ENCODE data around the gene P2RY11. TPM values are rescaled to one million over a fixed set of nuclear protein-coding genes. Genes with fewer than 3 reads are reported as not detected.

The P2RY11 gene
- total and polyA plus RNA-seq, 2 donors (not counting 1 experiment from before 2014, with no cell fraction given) = 25.8 to 27.1 TPM

DNA sequence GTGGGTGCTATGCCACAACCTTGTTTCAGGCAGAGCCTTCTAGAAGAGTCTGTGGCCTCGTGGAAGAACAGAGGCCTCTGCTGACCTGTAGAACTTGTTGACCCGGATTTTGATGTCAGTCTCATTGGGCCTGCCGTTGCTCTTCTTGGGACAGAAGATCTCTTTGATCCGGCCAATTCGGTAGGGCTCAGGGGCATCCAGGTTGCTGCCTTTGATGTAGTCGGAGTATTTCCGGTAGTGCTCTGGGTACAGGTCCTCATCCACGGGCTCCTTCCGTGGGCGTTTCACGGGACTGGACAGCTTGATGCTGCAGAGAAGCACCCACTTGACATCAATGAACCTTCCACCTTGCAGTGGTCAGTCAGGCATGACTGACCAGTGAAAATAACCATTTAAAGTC is 32.2 kb downstream of the P2RY11 start:
- TF ChIP-seq EZH2 (IDR thresholded peaks at IDR 0.05; ENCODE audit: borderline replicate concordance, insufficient read depth, low read depth, low read length, poor library complexity, severe bottlenecking) = no peak
- TF ChIP-seq, protein P1, sequence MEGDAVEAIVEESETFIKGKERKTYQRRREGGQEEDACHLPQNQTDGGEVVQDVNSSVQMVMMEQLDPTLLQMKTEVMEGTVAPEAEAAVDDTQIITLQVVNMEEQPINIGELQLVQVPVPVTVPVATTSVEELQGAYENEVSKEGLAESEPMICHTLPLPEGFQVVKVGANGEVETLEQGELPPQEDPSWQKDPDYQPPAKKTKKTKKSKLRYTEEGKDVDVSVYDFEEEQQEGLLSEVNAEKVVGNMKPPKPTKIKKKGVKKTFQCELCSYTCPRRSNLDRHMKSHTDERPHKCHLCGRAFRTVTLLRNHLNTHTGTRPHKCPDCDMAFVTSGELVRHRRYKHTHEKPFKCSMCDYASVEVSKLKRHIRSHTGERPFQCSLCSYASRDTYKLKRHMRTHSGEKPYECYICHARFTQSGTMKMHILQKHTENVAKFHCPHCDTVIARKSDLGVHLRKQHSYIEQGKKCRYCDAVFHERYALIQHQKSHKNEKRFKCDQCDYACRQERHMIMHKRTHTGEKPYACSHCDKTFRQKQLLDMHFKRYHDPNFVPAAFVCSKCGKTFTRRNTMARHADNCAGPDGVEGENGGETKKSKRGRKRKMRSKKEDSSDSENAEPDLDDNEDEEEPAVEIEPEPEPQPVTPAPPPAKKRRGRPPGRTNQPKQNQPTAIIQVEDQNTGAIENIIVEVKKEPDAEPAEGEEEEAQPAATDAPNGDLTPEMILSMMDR (IDR thresholded peaks at IDR 0.05) = no peak
- Mint-ChIP-seq H3K4me3 (no peak overlapping the region), H3K27ac (no peak overlapping the region), H3K4me1 (no peaks in the 10 kb centered on the region), H3K27me3 (no peaks in the 10 kb centered on the region), H3K9me3 (ENCODE audit: insufficient read depth) (no peaks in the 10 kb centered on the region)
- POLR2A ChIA-PET = no interaction called here
- Histone ChIP-seq H3K27me3 (replicated peaks in 1 of 4; ENCODE audit: control extremely low read depth in 1 of 4, control insufficient read depth in 3 of 4, insufficient read depth in 4 of 4, low read length in 3 of 4) (no peaks in the 10 kb centered on the region), H3K27ac (ENCODE audit: low read length in 2 of 2) (no peak overlapping the region), H4K20me1 (ENCODE audit: control insufficient read depth, insufficient read depth, low read length, poor library complexity, severe bottlenecking) (no peaks in the 10 kb centered on the region), H3K4me1 (ENCODE audit: control insufficient read depth in 2 of 2, insufficient read depth in 2 of 2, low read length in 2 of 2) (no peaks in the 10 kb centered on the region), H3K4me3 (ENCODE audit: control extremely low read depth in 1 of 5, extremely low read depth in 1 of 5, insufficient read depth in 1 of 5, low read depth in 2 of 5, low read length in 4 of 5) (no peak overlapping the region), H2AFZ (ENCODE audit: insufficient read depth, low read depth, low read length, poor library complexity, severe bottlenecking) (no peak overlapping the region), H3K4me2 (replicated peaks; ENCODE audit: low read depth, low read length, poor library complexity, severe bottlenecking) (no peak overlapping the region), H3K9ac (ENCODE audit: low read length) (no peak overlapping the region), H3K9me3 (ENCODE audit: control extremely low read depth in 1 of 3, control insufficient read depth in 2 of 3, insufficient read depth in 1 of 3, low read length in 2 of 3) (no peaks in the 10 kb centered on the region), H3K36me3 (replicated peaks in 1 of 2; ENCODE audit: control extremely low read depth in 1 of 2, control insufficient read depth in 1 of 2, extremely low read depth in 1 of 2, insufficient read depth in 2 of 2, low read length in 1 of 2) (peaks cover 1 to 81% of the 10 kb centered on the region in 2 experiments), H3K79me2 (ENCODE audit: control insufficient read depth, insufficient read depth, low read length) (no peaks in the 10 kb centered on the region)
- ATAC-seq (ENCODE audit: low read depth) = no peak
- no peak for DNase-seq
- intact Hi-C loops (cut with micrococcal nuclease) = no loop called here
- CTCF ChIA-PET = interaction anchor here (0.7 to 1.6 kb wide), 2 partner anchors 16 to 106 kb away, joined by 3 to 10 read pairs; no protein-coding TSS in a partner anchor
- WGBS (ENCODE audit: insufficient coverage) = 96% methylated on average over 11 of the region's 11 CpGs

DNA sequence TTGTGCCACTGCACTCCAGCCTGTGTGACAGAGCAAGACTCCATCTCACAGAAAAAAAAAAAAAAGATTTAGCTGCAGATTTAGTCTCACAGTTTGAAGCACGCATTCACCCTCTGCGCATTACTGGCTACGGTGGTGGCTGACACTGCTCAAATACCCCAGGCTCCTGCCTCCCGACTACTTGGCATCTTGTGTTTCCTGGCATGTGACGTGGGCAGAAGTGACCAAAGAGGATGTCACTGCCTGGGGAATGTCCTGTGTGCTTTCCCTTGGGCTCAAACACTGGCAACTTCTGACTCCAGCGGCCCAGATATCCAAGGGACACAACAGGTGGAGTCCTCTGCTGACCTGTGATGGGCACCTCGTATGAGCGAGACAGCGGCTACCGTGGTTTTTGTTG is 32.9 kb downstream of the P2RY11 start:
- no peak overlapping the region for H3K27ac ChIP-seq (ENCODE audit: low read length in 2 of 2)
- peaks cover 1 to 81% of the 10 kb centered on the region in 2 experiments for H3K36me3 ChIP-seq (replicated peaks in 1 of 2; ENCODE audit: control extremely low read depth in 1 of 2, control insufficient read depth in 1 of 2, extremely low read depth in 1 of 2, insufficient read depth in 2 of 2, low read length in 1 of 2)
- Mint-ChIP-seq H3K4me3 (no peak overlapping the region), H3K9me3 (ENCODE audit: insufficient read depth) (no peaks in the 10 kb centered on the region), H3K27me3 (no peaks in the 10 kb centered on the region), H3K27ac (no peak overlapping the region), H3K4me1 (no peaks in the 10 kb centered on the region)
- ATAC-seq (ENCODE audit: low read depth) (no peak), DNase-seq (no peak)
- no peaks in the 10 kb centered on the region for H4K20me1 ChIP-seq (ENCODE audit: control insufficient read depth, insufficient read depth, low read length, poor library complexity, severe bottlenecking)
- TF ChIP-seq, protein P1 (IDR thresholded peaks at IDR 0.05) = no peak
- TF ChIP-seq EZH2 (IDR thresholded peaks at IDR 0.05; ENCODE audit: borderline replicate concordance, insufficient read depth, low read depth, low read length, poor library complexity, severe bottlenecking) = no peak
- no peak overlapping the region for H2AFZ ChIP-seq (ENCODE audit: insufficient read depth, low read depth, low read length, poor library complexity, severe bottlenecking)
- H3K79me2 ChIP-seq (ENCODE audit: control insufficient read depth, insufficient read depth, low read length) = no peaks in the 10 kb centered on the region
- H3K27me3 ChIP-seq (replicated peaks in 1 of 4; ENCODE audit: control extremely low read depth in 1 of 4, control insufficient read depth in 3 of 4, insufficient read depth in 4 of 4, low read length in 3 of 4) = no peaks in the 10 kb centered on the region
- ChIA-PET POLR2A (interaction anchor here (0.6 kb wide), 1 partner anchor 17 kb away, joined by 6 read pairs; no protein-coding TSS in a partner anchor), CTCF (interaction anchor here (0.7 kb wide), 1 partner anchor 15 kb away, joined by 3 read pairs; no protein-coding TSS in a partner anchor)
- H3K4me2 ChIP-seq (replicated peaks; ENCODE audit: low read depth, low read length, poor library complexity, severe bottlenecking) = no peak overlapping the region
- no peaks in the 10 kb centered on the region for H3K9me3 ChIP-seq (ENCODE audit: control extremely low read depth in 1 of 3, control insufficient read depth in 2 of 3, insufficient read depth in 1 of 3, low read length in 2 of 3)
- 97% methylated on average over 10 of the region's 10 CpGs for WGBS (ENCODE audit: insufficient coverage)
- no peaks in the 10 kb centered on the region for H3K4me1 ChIP-seq (ENCODE audit: control insufficient read depth in 2 of 2, insufficient read depth in 2 of 2, low read length in 2 of 2)
- no peak overlapping the region for H3K9ac ChIP-seq (ENCODE audit: low read length)
- intact Hi-C loops (cut with micrococcal nuclease) = no loop called here
- no peak overlapping the region for H3K4me3 ChIP-seq (ENCODE audit: control extremely low read depth in 1 of 5, extremely low read depth in 1 of 5, insufficient read depth in 1 of 5, low read depth in 2 of 5, low read length in 4 of 5)

Data from B cell (primary cell).